ENCODE measurements around the gene PXMP4. TPM values are rescaled to one million over a fixed set of nuclear protein-coding genes. Genes with fewer than 3 reads are reported as not detected.

PXMP4 gene
- total RNA-seq, 2 donors from 2014 or later: 12.8 to 16.9 TPM

DNA sequence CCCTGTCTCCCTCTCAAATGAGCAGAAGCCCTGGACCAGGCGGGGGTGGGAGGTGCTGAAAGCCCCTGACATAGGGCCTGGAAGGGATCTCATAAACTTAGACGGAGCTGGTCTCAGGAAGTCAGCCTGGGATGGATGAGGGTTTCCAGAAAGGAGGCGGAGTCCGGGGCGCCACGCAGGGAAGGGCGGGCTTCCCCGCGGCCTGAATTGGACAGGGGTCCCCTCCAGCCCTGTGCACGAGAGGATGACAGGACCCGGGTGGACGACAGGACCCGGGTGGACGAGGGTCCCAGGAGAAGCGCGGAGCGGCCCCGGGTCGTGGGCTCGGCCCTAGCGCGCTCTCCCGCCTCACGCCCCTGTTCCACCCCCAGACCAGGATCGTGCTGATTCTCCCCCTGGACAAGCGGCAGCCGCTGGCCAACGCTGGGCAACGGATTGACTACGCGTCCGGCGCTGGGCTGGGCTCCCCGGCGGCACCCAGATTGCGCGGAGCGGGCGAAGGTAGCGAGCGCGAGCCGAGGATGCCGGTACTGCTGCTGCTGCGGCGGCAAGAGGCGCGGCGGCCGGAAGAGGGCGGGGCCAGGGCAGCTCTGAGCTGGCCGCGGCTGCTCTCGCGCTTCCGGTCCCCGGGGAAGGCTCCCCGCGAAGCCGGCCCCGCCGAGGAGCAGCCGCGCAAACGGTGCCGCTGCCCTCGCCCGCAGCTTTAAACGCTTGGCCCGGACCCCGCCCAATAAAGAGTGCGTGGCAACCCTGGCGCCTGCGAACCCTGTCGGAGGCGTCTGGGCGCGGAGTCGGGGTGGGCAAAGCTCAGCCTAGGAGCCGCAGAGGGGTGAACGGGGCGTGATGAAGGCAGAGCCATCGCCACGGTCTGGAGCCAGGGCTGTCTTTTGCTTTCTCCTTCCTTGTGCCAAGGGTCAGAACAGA, 56.7 kb downstream of the PXMP4 start:
- no peaks in the 10 kb centered on the region for H3K27me3 Mint-ChIP-seq (ENCODE audit: low read depth)
- no peaks in the 10 kb centered on the region for H3K9me3 Mint-ChIP-seq
- ATAC-seq (replicated peaks in 1 of 2) (peak; percentile 72 to 75), DNase-seq (peak; percentile 93)
- peak overlapping the region; percentile 81 to 91 for H3K4me3 Mint-ChIP-seq
- H3K27ac Mint-ChIP-seq: peak overlapping the region; percentile 91
- H3K36me3 Mint-ChIP-seq (ENCODE audit: insufficient read depth in 2 of 2): peaks cover 0 to 3% of the 10 kb centered on the region in 2 donors
- H3K4me1 Mint-ChIP-seq (ENCODE audit: low read depth): peaks cover 39% of the 10 kb centered on the region

- H3K4me3 Mint-ChIP-seq: peak within 1 kb of the TSS; percentile 81 to 91
- no peaks in the 10 kb centered on the region for H3K9me3 Mint-ChIP-seq
- H3K4me1 Mint-ChIP-seq (ENCODE audit: low read depth): peaks cover 34% of the 10 kb centered on the region
- no peak for ATAC-seq (replicated peaks in 1 of 2)
- no peaks in the 10 kb centered on the region for H3K27me3 Mint-ChIP-seq (ENCODE audit: low read depth)
- H3K27ac Mint-ChIP-seq: peak within 1 kb of the TSS; percentile 91
- DNase-seq: no peak
- H3K36me3 Mint-ChIP-seq (ENCODE audit: insufficient read depth in 2 of 2): peaks cover 0 to 5% of the 10 kb centered on the region in 2 donors
Observed at GRCh38 chr20:33662172-33662571, 57.9 kb downstream of the PXMP4 start, which contains the start of gene C20orf144. Gene C20orf144, plus strand, starts transcription at chr20:33662327. Its CDS starts 19 bp downstream, at chr20:33662346.

GRCh38 chr20:33660685-33661058, 59.4 kb downstream of the PXMP4 start:
- ATAC-seq (replicated peaks in 1 of 2): no peak
- Mint-ChIP-seq H3K9me3 (no peaks in the 10 kb centered on the region), H3K4me1 (ENCODE audit: low read depth) (peaks cover 23% of the 10 kb centered on the region), H3K4me3 (no peak overlapping the region), H3K27ac (no peak overlapping the region), H3K36me3 (ENCODE audit: insufficient read depth in 2 of 2) (peaks cover 0 to 3% of the 10 kb centered on the region in 2 donors), H3K27me3 (ENCODE audit: low read depth) (no peaks in the 10 kb centered on the region)
- no peak for DNase-seq

GRCh38 chr20:33660035-33660684, 60.0 kb downstream of the PXMP4 start:
- no peak overlapping the region for H3K4me3 Mint-ChIP-seq
- H3K9me3 Mint-ChIP-seq: no peaks in the 10 kb centered on the region
- ATAC-seq (replicated peaks in 1 of 2) (no peak), DNase-seq (no peak)
- H3K27me3 Mint-ChIP-seq (ENCODE audit: low read depth): no peaks in the 10 kb centered on the region
- peaks cover 0 to 3% of the 10 kb centered on the region in 2 donors for H3K36me3 Mint-ChIP-seq (ENCODE audit: insufficient read depth in 2 of 2)
- no peak overlapping the region for H3K27ac Mint-ChIP-seq
- H3K4me1 Mint-ChIP-seq (ENCODE audit: low read depth): peaks cover 18% of the 10 kb centered on the region

- DNase-seq (no peak), ATAC-seq (replicated peaks in 1 of 2) (no peak)
- H3K27ac Mint-ChIP-seq: no peak overlapping the region
- no peaks in the 10 kb centered on the region for H3K9me3 Mint-ChIP-seq
- no peaks in the 10 kb centered on the region for H3K27me3 Mint-ChIP-seq (ENCODE audit: low read depth)
- H3K4me3 Mint-ChIP-seq: no peak overlapping the region
- H3K36me3 Mint-ChIP-seq (ENCODE audit: insufficient read depth in 2 of 2): peaks cover 0 to 3% of the 10 kb centered on the region in 2 donors
- H3K4me1 Mint-ChIP-seq (ENCODE audit: low read depth): peaks cover 12% of the 10 kb centered on the region
Observed at GRCh38 chr20:33659341-33660034, 60.6 kb downstream of the PXMP4 start.

DNA sequence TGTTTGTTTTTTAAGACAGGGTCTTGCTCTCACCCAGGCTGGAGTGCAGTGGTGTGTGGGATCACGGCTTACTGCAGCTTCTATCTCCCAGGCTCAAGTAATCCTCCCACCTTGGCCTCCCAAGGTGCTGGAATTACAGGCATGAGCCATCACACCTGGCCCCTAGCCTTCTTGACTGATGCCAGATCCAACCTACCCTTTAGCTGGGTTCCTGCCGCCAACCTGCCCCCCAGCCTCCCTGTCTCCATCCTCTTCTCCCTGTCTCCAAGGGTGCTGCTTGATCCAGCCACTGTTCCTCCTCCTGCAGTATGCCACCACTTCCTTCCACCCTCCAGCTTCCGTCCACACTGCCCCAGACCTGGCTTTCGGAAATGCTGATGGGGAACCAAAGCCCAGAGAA, 61.2 kb downstream of the PXMP4 start:
- H3K36me3 Mint-ChIP-seq (ENCODE audit: insufficient read depth in 2 of 2): peaks cover 0 to 3% of the 10 kb centered on the region in 2 donors
- no peak overlapping the region for H3K4me3 Mint-ChIP-seq
- ATAC-seq (replicated peaks in 1 of 2) (no peak), DNase-seq (no peak)
- H3K4me1 Mint-ChIP-seq (ENCODE audit: low read depth): peaks cover 11% of the 10 kb centered on the region
- H3K27me3 Mint-ChIP-seq (ENCODE audit: low read depth): no peaks in the 10 kb centered on the region
- H3K9me3 Mint-ChIP-seq: no peaks in the 10 kb centered on the region
- no peak overlapping the region for H3K27ac Mint-ChIP-seq

DNA sequence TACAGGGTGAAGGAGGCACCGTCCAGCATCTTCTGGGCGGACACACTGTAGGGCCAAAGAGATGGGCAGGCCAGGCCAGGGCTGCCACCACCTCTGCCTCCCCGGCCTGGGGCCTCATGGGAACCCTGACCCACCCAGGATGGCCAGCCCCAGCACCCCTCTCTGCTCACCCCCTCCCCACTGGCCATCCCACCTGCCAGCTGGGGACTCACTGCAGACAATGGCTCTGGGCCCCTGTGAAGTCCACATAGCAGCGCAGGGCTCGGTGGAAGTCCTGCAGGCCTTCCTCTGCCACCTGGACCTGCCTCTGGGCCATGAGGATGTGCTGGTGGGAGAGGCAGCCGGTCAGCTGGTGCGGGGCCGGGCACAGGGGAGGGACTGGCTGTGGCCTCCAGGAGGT, 61.6 kb downstream of the PXMP4 start:
- H3K27ac Mint-ChIP-seq: no peak overlapping the region
- ATAC-seq (replicated peaks in 1 of 2) (no peak), DNase-seq (no peak)
- peaks cover 15% of the 10 kb centered on the region for H3K4me1 Mint-ChIP-seq (ENCODE audit: low read depth)
- peaks cover 0 to 3% of the 10 kb centered on the region in 2 donors for H3K36me3 Mint-ChIP-seq (ENCODE audit: insufficient read depth in 2 of 2)
- H3K4me3 Mint-ChIP-seq: no peak overlapping the region
- no peaks in the 10 kb centered on the region for H3K9me3 Mint-ChIP-seq
- H3K27me3 Mint-ChIP-seq (ENCODE audit: low read depth): no peaks in the 10 kb centered on the region

DNA sequence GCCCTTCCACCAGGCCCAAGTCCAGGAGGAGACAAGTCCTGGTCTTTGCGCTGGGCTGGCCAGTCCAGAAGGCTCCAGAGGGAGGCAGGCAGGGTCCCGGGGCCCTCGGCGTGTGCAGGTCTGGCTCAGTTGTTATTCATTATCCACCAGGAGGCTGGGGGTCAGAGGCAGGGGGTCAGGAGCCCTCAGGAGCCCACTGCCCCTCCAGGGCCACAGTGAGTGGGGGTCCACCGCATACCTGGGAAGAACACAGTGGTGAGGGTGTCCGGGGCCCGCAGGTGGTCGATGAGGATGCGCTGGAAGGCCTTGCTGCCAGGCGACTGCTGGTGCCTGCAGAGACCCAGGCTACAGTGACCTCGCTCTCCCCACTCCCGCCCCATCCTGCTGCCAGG, 62.4 kb downstream of the PXMP4 start:
- Mint-ChIP-seq H3K4me3 (no peak overlapping the region), H3K27ac (no peak overlapping the region), H3K4me1 (ENCODE audit: low read depth) (peaks cover 19% of the 10 kb centered on the region), H3K36me3 (ENCODE audit: insufficient read depth in 2 of 2) (peaks cover 0 to 3% of the 10 kb centered on the region in 2 donors), H3K9me3 (no peaks in the 10 kb centered on the region), H3K27me3 (ENCODE audit: low read depth) (no peaks in the 10 kb centered on the region)
- DNase-seq: no peak
- ATAC-seq (replicated peaks in 1 of 2): no peak

DNA sequence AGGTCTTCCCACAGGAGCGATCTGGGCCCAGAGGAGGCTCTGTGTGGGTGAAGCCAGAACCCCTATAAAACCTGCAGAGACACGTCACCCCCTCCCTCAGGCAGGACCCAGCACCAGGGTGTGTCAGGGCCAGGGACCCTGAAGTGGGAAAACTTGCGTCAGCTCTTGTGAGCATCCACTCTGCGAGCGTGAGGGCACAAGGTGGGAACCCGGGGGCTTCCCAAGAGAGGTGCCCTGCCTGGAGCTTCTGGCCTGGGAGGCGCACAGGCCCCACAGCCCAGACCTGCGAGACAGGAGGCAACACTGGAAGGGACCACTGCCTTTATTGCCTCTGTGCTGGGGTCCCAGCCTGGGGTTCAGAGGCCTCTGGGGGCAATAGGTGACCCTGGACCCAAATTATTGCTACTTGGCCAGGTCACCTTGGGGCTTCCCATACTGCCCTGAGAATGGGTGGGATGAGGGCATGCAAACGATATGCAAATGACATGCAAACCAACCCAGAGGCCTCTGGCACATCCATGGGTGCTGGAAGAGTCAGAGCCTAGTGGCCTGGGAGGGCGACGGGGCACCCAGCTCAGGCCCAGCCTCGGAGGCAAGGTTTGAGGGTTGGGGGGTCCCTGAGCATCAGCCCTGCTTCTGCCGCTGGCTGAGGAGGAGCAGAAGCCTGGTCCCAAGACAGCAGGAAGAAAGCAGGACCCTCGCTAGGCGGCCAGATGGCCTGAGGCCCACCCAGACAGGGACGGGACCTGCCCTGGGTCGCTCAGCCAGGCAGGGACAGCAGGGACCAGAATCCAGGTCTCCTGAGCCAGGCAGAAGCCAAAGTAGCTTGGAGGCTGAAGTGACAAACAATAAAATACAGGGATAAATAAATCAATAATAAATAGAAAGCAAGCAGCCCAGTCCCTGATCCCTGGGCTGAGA, 63.1 kb downstream of the PXMP4 start:
- H3K27ac Mint-ChIP-seq: no peak overlapping the region
- H3K4me3 Mint-ChIP-seq: no peak overlapping the region
- H3K36me3 Mint-ChIP-seq (ENCODE audit: insufficient read depth in 2 of 2): peaks cover 0 to 3% of the 10 kb centered on the region in 2 donors
- H3K9me3 Mint-ChIP-seq: no peaks in the 10 kb centered on the region
- H3K4me1 Mint-ChIP-seq (ENCODE audit: low read depth): peaks cover 23% of the 10 kb centered on the region
- no peaks in the 10 kb centered on the region for H3K27me3 Mint-ChIP-seq (ENCODE audit: low read depth)
- DNase-seq (no peak), ATAC-seq (replicated peaks in 1 of 2) (no peak)

DNA sequence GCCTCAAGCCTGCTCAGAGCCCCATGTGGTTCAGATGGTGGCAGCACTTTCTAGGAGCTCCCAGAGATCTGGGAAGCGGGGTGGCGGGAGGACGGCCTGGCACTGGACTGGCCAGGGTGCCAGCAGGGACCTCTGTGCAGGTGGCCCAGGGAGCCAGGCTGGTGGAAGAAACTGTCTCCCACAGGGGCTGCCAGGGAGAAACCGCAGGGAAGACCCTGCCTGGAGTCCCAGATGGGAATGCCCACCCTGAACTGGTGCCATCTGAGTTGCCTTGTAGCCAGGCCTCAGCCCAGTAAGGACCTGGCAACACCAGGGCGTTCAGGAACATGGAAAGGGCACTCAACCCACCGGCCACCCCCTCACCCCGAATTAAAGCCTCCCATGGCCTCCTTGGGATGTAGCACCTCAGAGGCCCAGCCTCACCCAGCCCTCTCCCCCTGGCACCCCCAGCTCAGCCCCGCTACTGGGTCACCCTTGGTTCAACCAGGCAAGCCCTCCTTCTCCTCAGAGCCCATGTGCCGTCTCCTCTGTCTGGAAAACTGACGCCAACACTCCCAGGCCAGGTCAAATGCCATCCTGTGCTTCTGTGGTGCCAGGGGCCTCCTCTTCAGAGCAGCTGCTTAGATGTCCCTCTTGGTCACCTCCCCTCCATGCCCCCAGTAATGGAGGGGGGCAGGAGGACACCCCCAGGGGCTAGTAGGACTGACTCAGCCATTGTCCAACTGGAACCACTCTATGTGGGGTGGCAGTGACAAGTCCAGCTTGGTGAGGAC, 63.9 kb downstream of the PXMP4 start:
- Mint-ChIP-seq H3K4me1 (ENCODE audit: low read depth) (peaks cover 31% of the 10 kb centered on the region), H3K27me3 (ENCODE audit: low read depth) (no peaks in the 10 kb centered on the region), H3K36me3 (ENCODE audit: insufficient read depth in 2 of 2) (peaks cover 0 to 3% of the 10 kb centered on the region in 2 donors), H3K4me3 (no peak overlapping the region), H3K27ac (no peak overlapping the region), H3K9me3 (no peaks in the 10 kb centered on the region)
- ATAC-seq (replicated peaks in 1 of 2) (no peak), DNase-seq (no peak)

DNA sequence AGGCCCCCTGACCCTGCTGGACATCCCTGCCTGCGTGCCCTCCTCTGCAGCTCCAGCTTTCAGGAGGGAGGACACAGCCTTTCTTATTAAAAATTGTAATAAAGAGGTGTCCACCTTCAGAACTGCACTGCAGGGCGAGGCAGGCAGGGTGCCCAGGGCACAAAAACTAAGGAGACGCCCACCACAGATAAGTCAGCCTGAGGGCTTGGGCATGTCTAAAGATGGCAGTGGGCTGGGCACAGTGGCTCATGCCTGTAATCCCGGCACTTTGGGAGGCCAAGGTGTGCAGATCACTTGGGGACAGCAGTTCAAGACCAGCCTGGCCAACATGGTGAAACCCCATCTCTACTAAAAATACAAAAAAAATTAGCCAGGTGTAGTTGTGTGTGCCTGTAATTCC, 64.9 kb downstream of the PXMP4 start:
- ATAC-seq (replicated peaks in 1 of 2): no peak
- peaks cover 38% of the 10 kb centered on the region for H3K4me1 Mint-ChIP-seq (ENCODE audit: low read depth)
- H3K27ac Mint-ChIP-seq: no peak overlapping the region
- H3K36me3 Mint-ChIP-seq (ENCODE audit: insufficient read depth in 2 of 2): peaks cover 0 to 2% of the 10 kb centered on the region in 2 donors
- no peak overlapping the region for H3K4me3 Mint-ChIP-seq
- H3K9me3 Mint-ChIP-seq: no peaks in the 10 kb centered on the region
- DNase-seq: no peak
- no peaks in the 10 kb centered on the region for H3K27me3 Mint-ChIP-seq (ENCODE audit: low read depth)
